PFSK-1 (cell line): Measurements from ENCODE around the gene CREB3L1.

Experiments used
- TAF1 ChIP-seq: IDR thresholded peaks from 2 replicates; pipeline ENCODE4 v1.6.1; 2012; ENCODE audit warnings: low read length, control low read depth, borderline replicate concordance; ENCODE audit not compliant: insufficient read depth
- TF ChIP-seq, protein P1 (sequence below), 2 experiments: IDR thresholded peaks; 2 replicates each; pipeline versions ENCODE4 v1.6.1 to v1.8.0; 2011 to 2012; ENCODE audit warnings: low read depth in 2 of 2, low read length in 2 of 2, control low read depth in 1 of 2, inconsistent platforms in 1 of 2, mild to moderate bottlenecking in 1 of 2, moderate library complexity in 1 of 2; ENCODE audit not compliant: insufficient read depth in 1 of 2

DNA sequence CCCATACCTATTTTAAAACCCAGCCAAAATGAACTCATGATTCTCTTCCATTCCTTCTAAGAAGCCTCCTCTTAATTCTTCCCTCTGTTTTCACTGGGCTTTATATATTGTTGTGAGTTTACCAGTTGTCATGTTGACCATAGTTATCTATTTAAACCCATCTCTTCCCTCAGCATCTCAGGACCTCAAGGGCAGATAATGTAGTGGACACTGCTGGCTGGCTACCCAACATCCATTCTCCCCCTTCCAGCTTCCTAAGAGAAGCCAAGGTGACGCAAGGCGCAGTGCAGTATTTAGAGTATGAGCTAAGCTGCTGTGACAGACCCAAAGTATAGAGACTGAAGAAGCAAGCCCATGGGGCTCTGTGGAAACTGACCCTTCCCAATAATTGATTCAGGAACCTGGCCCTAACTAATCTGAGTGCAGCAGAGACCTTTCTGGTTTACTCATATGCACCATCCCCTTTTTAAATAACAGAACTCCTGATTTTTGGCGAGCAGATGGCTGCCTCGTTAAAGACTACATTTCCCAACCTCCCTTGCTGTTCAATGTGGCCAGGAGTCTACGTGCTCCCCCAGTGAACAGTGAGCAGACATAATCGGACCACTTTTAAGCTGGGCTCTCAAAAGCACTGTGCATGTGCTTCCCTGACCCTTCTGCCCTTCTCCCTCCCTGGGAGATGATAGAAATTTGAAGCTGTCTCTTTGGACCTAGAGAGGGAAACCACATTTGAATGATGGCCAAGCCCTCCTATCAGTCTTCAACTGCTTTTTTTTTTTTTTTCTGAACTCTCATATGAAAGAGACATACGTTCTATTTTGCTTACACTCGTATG lies 28.1 kb upstream of the CREB3L1 start:
- no peak for TF ChIP-seq TAF1
- TF ChIP-seq, protein P1, sequence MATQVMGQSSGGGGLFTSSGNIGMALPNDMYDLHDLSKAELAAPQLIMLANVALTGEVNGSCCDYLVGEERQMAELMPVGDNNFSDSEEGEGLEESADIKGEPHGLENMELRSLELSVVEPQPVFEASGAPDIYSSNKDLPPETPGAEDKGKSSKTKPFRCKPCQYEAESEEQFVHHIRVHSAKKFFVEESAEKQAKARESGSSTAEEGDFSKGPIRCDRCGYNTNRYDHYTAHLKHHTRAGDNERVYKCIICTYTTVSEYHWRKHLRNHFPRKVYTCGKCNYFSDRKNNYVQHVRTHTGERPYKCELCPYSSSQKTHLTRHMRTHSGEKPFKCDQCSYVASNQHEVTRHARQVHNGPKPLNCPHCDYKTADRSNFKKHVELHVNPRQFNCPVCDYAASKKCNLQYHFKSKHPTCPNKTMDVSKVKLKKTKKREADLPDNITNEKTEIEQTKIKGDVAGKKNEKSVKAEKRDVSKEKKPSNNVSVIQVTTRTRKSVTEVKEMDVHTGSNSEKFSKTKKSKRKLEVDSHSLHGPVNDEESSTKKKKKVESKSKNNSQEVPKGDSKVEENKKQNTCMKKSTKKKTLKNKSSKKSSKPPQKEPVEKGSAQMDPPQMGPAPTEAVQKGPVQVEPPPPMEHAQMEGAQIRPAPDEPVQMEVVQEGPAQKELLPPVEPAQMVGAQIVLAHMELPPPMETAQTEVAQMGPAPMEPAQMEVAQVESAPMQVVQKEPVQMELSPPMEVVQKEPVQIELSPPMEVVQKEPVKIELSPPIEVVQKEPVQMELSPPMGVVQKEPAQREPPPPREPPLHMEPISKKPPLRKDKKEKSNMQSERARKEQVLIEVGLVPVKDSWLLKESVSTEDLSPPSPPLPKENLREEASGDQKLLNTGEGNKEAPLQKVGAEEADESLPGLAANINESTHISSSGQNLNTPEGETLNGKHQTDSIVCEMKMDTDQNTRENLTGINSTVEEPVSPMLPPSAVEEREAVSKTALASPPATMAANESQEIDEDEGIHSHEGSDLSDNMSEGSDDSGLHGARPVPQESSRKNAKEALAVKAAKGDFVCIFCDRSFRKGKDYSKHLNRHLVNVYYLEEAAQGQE (IDR thresholded peaks at IDR 0.05; ENCODE audit: insufficient read depth in 1 of 2, low read depth in 2 of 2, low read length in 2 of 2), result no peak
